Neural cell (in vitro differentiated cells): Measurements from ENCODE around the gene LRRFIP2. TPM values are rescaled to one million over a fixed set of nuclear protein-coding genes. Genes with fewer than 3 reads are reported as not detected.

Experiments used
- H2AFZ ChIP-seq: fragments of 200-600, 300-800 bp; sonication (generic), shearing (Covaris generic); 2 replicates; pipeline ENCODE4 v1.6.0; 2014; ENCODE audit warnings: low read depth, mild to moderate bottlenecking, antibody characterized with exemption, low read length, moderate library complexity
- H3F3A ChIP-seq: fragments of 200-600 bp; shearing (Covaris generic); 2 replicates; pipeline ENCODE4 v1.6.1; 2016; ENCODE audit warnings: mild to moderate bottlenecking, moderate library complexity, mixed read lengths, antibody characterized with exemption, low read length; ENCODE audit not compliant: insufficient read depth, poor library complexity, severe bottlenecking
- H3K27ac ChIP-seq: fragments of 200-600, 300-800 bp; sonication (generic), shearing (Covaris generic); 2 replicates; pipeline ENCODE4 v1.5.1; 2014; ENCODE audit warnings: mild to moderate bottlenecking, low read length, moderate library complexity
- H3K27me3 ChIP-seq: fragments of 300-800, 200-600 bp; sonication (generic), shearing (Covaris generic); 2 replicates; pipeline ENCODE4 v1.6.0; 2014; ENCODE audit warnings: mild to moderate bottlenecking, low read depth, low read length, moderate library complexity; ENCODE audit not compliant: insufficient read depth
- H3K36me3 ChIP-seq: fragments of 300-800, 200-600 bp; sonication (generic), shearing (Covaris generic); 2 replicates; pipeline ENCODE4 v1.5.1; 2014; ENCODE audit warnings: mild to moderate bottlenecking, antibody characterized with exemption, low read length, moderate library complexity; ENCODE audit not compliant: insufficient read depth
- H3K4me2 ChIP-seq: fragments of 300-800, 200-600 bp; sonication (generic), shearing (Covaris generic); 2 replicates; pipeline ENCODE4 v1.6.0; 2014; ENCODE audit warnings: mild to moderate bottlenecking, low read length
- H3K4me3 ChIP-seq: fragments of 300-800, 200-600 bp; sonication (generic), shearing (Covaris generic); 2 replicates; pipeline ENCODE4 v1.5.1; 2014; ENCODE audit warnings: mild to moderate bottlenecking, low read length, moderate library complexity
- H3K79me2 ChIP-seq: fragments of 200-600 bp; shearing (Covaris generic); replicated peaks from 2 replicates; pipeline ENCODE4 v1.6.0; 2014; ENCODE audit warnings: mild to moderate bottlenecking, low read length, moderate library complexity; ENCODE audit not compliant: insufficient read depth
- H3K9ac ChIP-seq: fragments of 300-800, 200-600 bp; sonication (generic), shearing (Covaris generic); 2 replicates; pipeline ENCODE4 v1.6.1; 2016; ENCODE audit warnings: mild to moderate bottlenecking, low read length, mixed read lengths
- H3K9me2 ChIP-seq: fragments of 200-600 bp; shearing (Covaris generic); 2 replicates; pipeline ENCODE4 v1.6.1; 2016; ENCODE audit warnings: mild to moderate bottlenecking, low read length, mixed read lengths; ENCODE audit not compliant: insufficient read depth
- H3K9me3 ChIP-seq: fragments of 200-600, 300-800 bp; sonication (generic), shearing (Covaris generic); 2 replicates; pipeline ENCODE4 v1.6.1; 2016; ENCODE audit warnings: mild to moderate bottlenecking, mixed run types, low read length, moderate library complexity, mixed read lengths
- H4K20me1 ChIP-seq: fragments of 200-600 bp; shearing (Covaris generic); 2 replicates; pipeline ENCODE4 v1.6.1; 2016; ENCODE audit warnings: mild to moderate bottlenecking, mixed run types; ENCODE audit not compliant: insufficient read depth
- CTCF ChIP-seq: fragments of 450-650 bp; IDR thresholded peaks from 2 replicates; pipeline ENCODE4 v1.5.1; 2014; ENCODE audit warnings: antibody characterized with exemption, mild to moderate bottlenecking, moderate library complexity; ENCODE audit not compliant: poor library complexity, severe bottlenecking
- EP300 ChIP-seq: fragments of 450-650 bp; conservative IDR thresholded peaks from 2 replicates; pipeline ENCODE4 v1.6.1; 2014; ENCODE audit warnings: antibody characterized with exemption, mild to moderate bottlenecking, moderate library complexity; ENCODE audit not compliant: poor library complexity, severe bottlenecking
- EZH2 ChIP-seq: fragments of 200-600, 300-800 bp; shearing (Covaris generic), sonication (generic); IDR thresholded peaks from 2 replicates; pipeline ENCODE4 v1.6.1; 2014; ENCODE audit warnings: antibody characterized with exemption, low read length, borderline replicate concordance, mild to moderate bottlenecking; ENCODE audit not compliant: insufficient read depth, poor library complexity, severe bottlenecking
- MXI1 ChIP-seq: fragments of 450-650 bp; conservative IDR thresholded peaks from 2 replicates; pipeline ENCODE4 v1.6.1; 2014; ENCODE audit warnings: antibody characterized with exemption, mild to moderate bottlenecking; ENCODE audit not compliant: poor library complexity, severe bottlenecking
- POLR2AphosphoS5 ChIP-seq: IDR thresholded peaks from 2 replicates; pipeline ENCODE4 v1.6.1; 2012
- RAD21 ChIP-seq: fragments of 450-650 bp; conservative IDR thresholded peaks from 2 replicates; pipeline ENCODE4 v1.6.1; 2014; ENCODE audit warnings: antibody characterized with exemption, mild to moderate bottlenecking, moderate library complexity
- REST ChIP-seq: IDR thresholded peaks from 2 replicates; pipeline ENCODE4 v1.6.1; 2012; ENCODE audit warnings: borderline replicate concordance
- SMC3 ChIP-seq: fragments of 450-650 bp; conservative IDR thresholded peaks from 2 replicates; pipeline ENCODE4 v1.6.1; 2014; ENCODE audit warnings: antibody characterized with exemption, mild to moderate bottlenecking, moderate library complexity; ENCODE audit not compliant: poor library complexity
- TAF1 ChIP-seq: IDR thresholded peaks from 2 replicates; pipeline ENCODE4 v1.6.1; 2012; ENCODE audit warnings: low read depth
- polyA plus RNA-seq: library from polyadenylated mRNA; depleted of rRNA; stranded (reverse); fragments of >200 nt; gene quantifications from 2 replicates; pipeline ENCODE4 v1.2.3, GENCODE V29; 2014

LRRFIP2 gene
- polyA plus RNA-seq, 1 donor from 2014 or later: 143 TPM

DNA sequence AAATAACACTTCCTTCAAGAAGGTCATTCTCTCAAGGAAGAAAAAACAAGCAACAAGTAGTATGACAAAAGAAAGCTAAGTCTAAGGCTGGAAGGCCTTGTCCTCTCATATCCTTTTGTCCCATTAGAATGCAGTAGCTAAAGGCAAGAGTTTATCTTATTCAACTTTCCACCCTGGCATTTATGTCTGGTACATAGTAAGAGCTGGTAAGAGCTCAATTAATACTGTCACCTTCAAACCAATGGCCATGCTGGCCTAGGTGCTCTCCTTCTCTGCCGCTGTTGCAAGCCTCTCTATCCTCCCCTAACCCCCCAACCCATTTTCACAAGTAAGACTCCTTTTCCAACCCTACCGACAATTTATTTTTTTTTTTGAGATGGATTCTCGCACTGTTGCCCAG is 81.9 kb downstream of the LRRFIP2 start:
- Histone ChIP-seq H3F3A (no peaks in the 10 kb centered on the region), H3K79me2 (no peaks in the 10 kb centered on the region), H3K4me3 (no peak overlapping the region), H3K9me2 (no peaks in the 10 kb centered on the region), H3K27ac (no peak overlapping the region), H2AFZ (no peak overlapping the region), H3K36me3 (no peaks in the 10 kb centered on the region), H4K20me1 (no peaks in the 10 kb centered on the region), H3K9ac (no peak overlapping the region), H3K9me3 (no peaks in the 10 kb centered on the region), H3K4me2 (no peak overlapping the region), H3K27me3 (no peaks in the 10 kb centered on the region)
- TF ChIP-seq MXI1: no peak

- Histone ChIP-seq H3K36me3 (peaks cover 4% of the 10 kb centered on the region), H2AFZ (no peak overlapping the region), H3K9me3 (no peaks in the 10 kb centered on the region), H3K27me3 (no peaks in the 10 kb centered on the region), H3K27ac (no peak overlapping the region), H4K20me1 (no peaks in the 10 kb centered on the region), H3K4me2 (no peak overlapping the region), H3K4me3 (no peak overlapping the region), H3K9me2 (no peaks in the 10 kb centered on the region), H3K79me2 (no peaks in the 10 kb centered on the region), H3K9ac (no peak overlapping the region), H3F3A (no peaks in the 10 kb centered on the region)
- no peak for TF ChIP-seq CTCF
These were observed 86.5 kb downstream of the LRRFIP2 start for GRCh38 chr3:37087870-37088269.

DNA sequence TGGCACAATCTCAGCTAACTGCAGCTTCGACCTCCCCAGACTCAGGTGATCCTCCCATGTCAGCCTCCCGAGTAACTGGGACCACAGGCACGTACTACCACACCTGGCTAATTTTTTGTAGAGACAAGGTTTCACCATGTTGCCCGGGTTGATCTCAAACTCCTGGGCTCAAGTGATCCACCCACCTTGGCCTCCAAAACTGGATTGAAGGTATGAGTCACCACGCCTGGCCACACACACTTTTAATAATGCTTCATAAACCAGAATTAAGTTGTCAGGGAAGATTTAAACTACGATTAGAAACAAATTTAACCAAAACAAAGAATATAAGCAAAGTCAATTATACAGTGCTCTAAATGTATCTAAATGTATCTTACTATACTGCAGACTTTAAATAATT is 87.5 kb downstream of the LRRFIP2 start:
- H3K4me2 ChIP-seq: no peak overlapping the region
- no peaks in the 10 kb centered on the region for H3K9me3 ChIP-seq
- no peaks in the 10 kb centered on the region for H3K79me2 ChIP-seq
- H2AFZ ChIP-seq: no peak overlapping the region
- H3K9ac ChIP-seq: no peak overlapping the region
- peaks cover 4% of the 10 kb centered on the region for H3K36me3 ChIP-seq
- no peak overlapping the region for H3K4me3 ChIP-seq
- no peak overlapping the region for H3K27ac ChIP-seq
- TF ChIP-seq CTCF: no peak
- no peak for TF ChIP-seq MXI1
- no peak for TF ChIP-seq SMC3
- no peak for TF ChIP-seq TAF1
- no peak for TF ChIP-seq EZH2
- no peak for TF ChIP-seq POLR2AphosphoS5
- no peak for TF ChIP-seq RAD21
- no peak for TF ChIP-seq REST
- no peak for TF ChIP-seq EP300
- no peaks in the 10 kb centered on the region for H4K20me1 ChIP-seq
- H3K9me2 ChIP-seq: no peaks in the 10 kb centered on the region
- no peaks in the 10 kb centered on the region for H3K27me3 ChIP-seq
- H3F3A ChIP-seq: no peaks in the 10 kb centered on the region
